VCaP (cell line): ENCODE data around the gene CACHD1.

ENCODE experiments used
- H3K27ac ChIP-seq: fragments of 450-650 bp; 2 replicates; pipeline ENCODE4 v1.5.1; 2017
- CTCF ChIP-seq: fragments of 450-650 bp; conservative IDR thresholded peaks from 2 replicates; pipeline ENCODE4 v1.5.1; 2017; ENCODE audit warnings: mild to moderate bottlenecking, moderate library complexity

Gene CACHD1

GRCh38 chr1:64703600-64703999, 233.7 kb downstream of the CACHD1 start:
- TF ChIP-seq CTCF = no peak
- no peak overlapping the region for H3K27ac ChIP-seq

- no peak overlapping the region for H3K27ac ChIP-seq
- TF ChIP-seq CTCF = no peak
Measured at GRCh38 chr1:64705591-64705990, 235.7 kb downstream of the CACHD1 start.

GRCh38 chr1:64711266-64711665, 241.3 kb downstream of the CACHD1 start:
- TF ChIP-seq CTCF = no peak
- no peak overlapping the region for H3K27ac ChIP-seq

GRCh38 chr1:64712049-64712448, 242.1 kb downstream of the CACHD1 start:
- H3K27ac ChIP-seq = no peak overlapping the region
- TF ChIP-seq CTCF = no peak

- no peak for TF ChIP-seq CTCF
- H3K27ac ChIP-seq = no peak overlapping the region
Measured at GRCh38 chr1:64715186-64715585, 245.3 kb downstream of the CACHD1 start.

GRCh38 chr1:64721135-64721534, 251.2 kb downstream of the CACHD1 start:
- no peak for TF ChIP-seq CTCF
- H3K27ac ChIP-seq = no peak overlapping the region

GRCh38 chr1:64721576-64722145, 251.7 kb downstream of the CACHD1 start:
- no peak overlapping the region for H3K27ac ChIP-seq
- TF ChIP-seq CTCF = no peak
